Erythroblast (primary cell): Measurements from ENCODE around the gene OR5H15.

ENCODE experiments used
- GATA1 ChIP-seq: IDR thresholded peaks from 2 replicates; pipeline ENCODE4 v1.6.1; 2011; ENCODE audit warnings: low read depth, mild to moderate bottlenecking, control low read depth, low read length, moderate library complexity
- POLR2A ChIP-seq: IDR thresholded peaks from 2 replicates; pipeline ENCODE4 v1.6.1; 2011; ENCODE audit warnings: mild to moderate bottlenecking, low read length

DNA sequence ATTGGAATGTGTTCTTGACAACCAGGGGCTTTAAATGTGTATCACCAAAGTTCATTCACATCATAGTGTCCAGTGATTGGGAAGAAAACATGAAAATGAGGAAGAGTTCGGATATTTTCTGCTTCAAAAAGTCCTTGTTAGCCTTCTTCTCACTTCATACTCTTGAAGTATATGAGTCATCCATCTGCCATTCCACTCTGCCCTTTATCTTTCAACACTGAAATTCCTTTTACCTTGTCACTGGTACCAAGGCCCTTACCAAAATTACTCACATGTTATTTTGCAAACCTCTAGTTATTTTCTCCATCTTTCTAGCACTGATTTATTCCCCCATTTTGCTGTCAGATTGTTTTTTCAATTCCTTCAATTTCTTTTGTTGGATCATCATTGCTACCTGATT is 32.5 kb downstream of the OR5H15 start:
- no peak for TF ChIP-seq POLR2A
- no peak for TF ChIP-seq GATA1
